Measurements from ENCODE around the gene ZFAND3.
"Not testable (repeated sequence)": the region's sequence is repeated elsewhere in the genome, so short reads cannot be mapped to it uniquely, and the experiment has no call there.

The ZFAND3 gene

DNA sequence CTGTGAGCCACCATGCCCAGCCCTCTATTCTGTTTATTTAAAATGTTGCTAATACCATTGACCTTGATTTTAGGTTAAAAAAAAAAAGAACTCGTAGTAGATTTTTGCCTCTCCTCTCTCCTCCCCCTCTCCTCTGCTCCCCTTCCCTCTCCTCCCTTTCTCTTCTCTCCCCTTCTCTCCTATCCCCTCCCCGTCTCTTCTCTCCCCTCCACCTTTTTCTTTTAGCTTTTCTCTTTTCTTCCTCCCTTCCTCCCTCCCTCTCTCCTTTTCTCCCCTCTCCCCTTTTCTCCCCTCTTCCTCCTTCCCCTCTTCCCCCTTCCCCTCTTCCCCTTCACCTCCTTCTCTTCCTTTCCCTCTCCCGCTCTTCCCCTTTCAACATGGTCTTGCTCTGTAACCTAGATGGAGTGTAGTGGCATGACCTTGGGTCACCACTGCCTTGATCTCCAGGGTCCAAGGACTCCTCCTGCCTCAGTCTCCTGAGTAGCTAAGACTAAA lies 223.8 kb downstream of the ZFAND3 start:
- Histone ChIP-seq H3K27me3 (replicated peaks; ENCODE audit: control insufficient read depth, insufficient read depth, low read length) (no peaks in the 10 kb centered on the region), H3K4me1 (ENCODE audit: control insufficient read depth, insufficient read depth, low read length) (no peaks in the 10 kb centered on the region)

DNA sequence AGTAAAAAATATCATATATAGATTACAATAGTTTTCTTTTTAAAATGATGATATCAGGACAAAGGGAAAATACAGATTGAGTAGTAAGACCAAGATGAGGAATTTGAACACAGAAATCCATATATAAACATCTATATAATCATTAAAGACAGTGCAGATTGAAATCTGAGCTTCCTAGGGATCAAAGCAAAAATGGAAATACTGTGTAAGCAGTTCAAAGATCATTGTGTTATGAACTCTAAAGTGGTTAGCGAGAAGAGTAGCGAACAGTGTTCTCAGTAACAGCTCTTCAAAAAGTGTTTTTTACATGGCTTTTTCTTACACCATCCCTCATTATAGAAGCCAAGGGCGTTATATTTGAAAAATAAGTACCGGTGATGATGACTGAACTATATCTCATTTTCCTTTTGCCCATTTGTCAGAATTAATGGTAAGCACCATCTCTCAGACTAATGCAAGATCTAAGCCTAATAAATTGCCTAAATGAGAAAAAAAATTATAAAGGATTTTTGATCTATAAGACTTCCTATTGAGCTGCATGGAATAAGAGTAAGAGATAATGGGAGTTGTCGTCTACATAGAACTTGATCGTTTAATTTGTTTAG lies 226.3 kb downstream of the ZFAND3 start:
- H3K4me1 ChIP-seq (ENCODE audit: control insufficient read depth, insufficient read depth, low read length): no peaks in the 10 kb centered on the region
- H3K9me3 ChIP-seq (ENCODE audit: control insufficient read depth, low read length): no peaks in the 10 kb centered on the region
- H3K36me3 ChIP-seq (ENCODE audit: control insufficient read depth, insufficient read depth, low read length, severe bottlenecking): no peaks in the 10 kb centered on the region
- no peaks in the 10 kb centered on the region for H3K27me3 ChIP-seq (replicated peaks; ENCODE audit: control insufficient read depth, insufficient read depth, low read length)
- no peak overlapping the region for H3K4me3 ChIP-seq (ENCODE audit: low read length)
- no peak for DNase-seq (ENCODE audit: low read depth)
- H3K9ac ChIP-seq (ENCODE audit: low read length): no peak overlapping the region

More for the DNA sequence above, 223.8 kb downstream of the ZFAND3 start:
- H3K9me3 ChIP-seq (ENCODE audit: control insufficient read depth, low read length): no peaks in the 10 kb centered on the region
- DNase-seq (ENCODE audit: low read depth): no peak
- no peak overlapping the region for H3K9ac ChIP-seq (ENCODE audit: low read length)
- H3K4me3 ChIP-seq (ENCODE audit: low read length): no peak overlapping the region
- no peaks in the 10 kb centered on the region for H3K36me3 ChIP-seq (ENCODE audit: control insufficient read depth, insufficient read depth, low read length, severe bottlenecking)

DNA sequence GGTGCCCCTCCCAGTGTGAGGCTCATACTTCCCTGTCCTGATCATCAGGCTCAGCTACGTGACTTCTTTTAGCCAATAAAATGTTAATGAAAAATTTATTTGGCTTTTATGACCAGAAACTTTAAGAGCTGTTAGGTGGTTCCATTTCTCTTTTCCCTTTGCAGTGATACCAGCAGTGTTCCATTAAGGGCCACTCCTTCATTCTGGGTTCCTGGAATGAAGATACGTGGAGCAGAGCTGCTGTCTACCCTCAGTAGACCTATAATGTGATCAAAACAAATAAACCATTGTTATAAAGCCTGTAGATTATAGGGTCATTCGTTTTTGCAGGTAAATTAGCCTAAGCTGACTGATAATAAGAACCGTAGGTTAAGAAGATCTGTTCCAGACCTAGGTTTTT lies 228.0 kb downstream of the ZFAND3 start:
- DNase-seq (ENCODE audit: low read depth): no peak
- Histone ChIP-seq H3K4me3 (ENCODE audit: low read length) (no peak overlapping the region), H3K9me3 (ENCODE audit: control insufficient read depth, low read length) (no peaks in the 10 kb centered on the region), H3K9ac (ENCODE audit: low read length) (no peak overlapping the region), H3K27me3 (replicated peaks; ENCODE audit: control insufficient read depth, insufficient read depth, low read length) (no peaks in the 10 kb centered on the region), H3K36me3 (ENCODE audit: control insufficient read depth, insufficient read depth, low read length, severe bottlenecking) (no peaks in the 10 kb centered on the region), H3K4me1 (ENCODE audit: control insufficient read depth, insufficient read depth, low read length) (no peaks in the 10 kb centered on the region)

DNA sequence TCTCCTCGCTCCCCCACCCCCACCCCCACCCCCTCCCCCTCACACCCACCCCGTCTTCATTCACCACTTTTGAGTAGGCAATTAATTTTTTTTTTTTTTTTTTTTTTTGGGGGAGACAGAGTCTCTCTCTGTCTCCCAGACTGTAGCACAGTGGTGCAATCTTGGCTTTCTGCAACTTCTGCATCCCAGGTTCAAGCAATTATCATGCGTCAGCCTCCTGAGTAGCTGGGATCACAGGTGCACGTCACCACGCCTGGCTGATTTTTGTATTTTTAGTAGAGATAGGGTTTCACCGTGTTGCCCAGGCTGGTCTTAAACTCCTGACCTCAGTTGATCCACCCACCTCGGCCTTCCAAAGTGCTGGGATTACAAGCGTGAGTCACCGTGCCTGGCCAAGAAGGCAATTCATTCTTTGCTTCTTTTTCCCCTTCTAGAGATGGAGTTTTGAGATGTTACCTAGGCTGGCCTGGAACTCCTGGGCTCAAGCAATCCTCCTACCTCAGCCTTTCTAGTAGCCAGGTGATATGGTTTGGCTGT lies 230.4 kb downstream of the ZFAND3 start:
- not testable (repeated sequence) for H3K27me3 ChIP-seq (replicated peaks; ENCODE audit: control insufficient read depth, insufficient read depth, low read length); H3K9ac ChIP-seq (ENCODE audit: low read length); H3K4me1 ChIP-seq (ENCODE audit: control insufficient read depth, insufficient read depth, low read length); H3K36me3 ChIP-seq (ENCODE audit: control insufficient read depth, insufficient read depth, low read length, severe bottlenecking); H3K4me3 ChIP-seq (ENCODE audit: low read length); H3K9me3 ChIP-seq (ENCODE audit: control insufficient read depth, low read length); DNase-seq (ENCODE audit: low read depth)

DNA sequence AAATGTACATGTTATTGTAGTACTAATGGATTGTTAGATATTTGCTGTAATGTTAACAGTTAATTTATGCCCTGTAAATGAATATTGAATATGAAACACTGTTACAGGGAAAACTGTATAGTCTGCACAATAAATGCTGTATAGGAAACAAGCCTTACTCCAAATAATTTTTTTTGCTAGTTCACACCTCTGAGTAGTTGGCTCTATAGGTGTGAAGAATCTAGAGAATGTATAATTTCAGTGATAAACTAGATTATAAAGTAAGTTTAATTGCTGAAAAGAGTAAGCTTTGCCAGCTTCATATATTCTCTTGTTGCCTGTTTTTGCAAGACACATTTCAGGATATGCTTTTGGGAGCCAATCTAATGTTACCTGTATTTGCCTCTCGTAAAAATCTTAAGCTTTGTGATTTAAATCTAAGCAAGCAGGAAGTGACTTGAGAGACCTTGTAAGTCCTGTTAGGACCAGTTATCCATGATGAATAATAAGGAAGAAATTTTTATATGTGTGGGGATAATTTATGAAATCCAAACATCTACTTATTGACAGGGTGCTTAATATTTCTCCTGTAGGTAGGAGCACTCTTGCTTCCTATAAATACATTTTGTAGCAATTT lies 232.4 kb downstream of the ZFAND3 start:
- Histone ChIP-seq H3K27me3 (replicated peaks; ENCODE audit: control insufficient read depth, insufficient read depth, low read length) (no peaks in the 10 kb centered on the region), H3K4me3 (ENCODE audit: low read length) (no peak overlapping the region), H3K36me3 (ENCODE audit: control insufficient read depth, insufficient read depth, low read length, severe bottlenecking) (no peaks in the 10 kb centered on the region), H3K9me3 (ENCODE audit: control insufficient read depth, low read length) (no peaks in the 10 kb centered on the region), H3K9ac (ENCODE audit: low read length) (no peak overlapping the region), H3K4me1 (ENCODE audit: control insufficient read depth, insufficient read depth, low read length) (no peaks in the 10 kb centered on the region)
- DNase-seq (ENCODE audit: low read depth): no peak

DNA sequence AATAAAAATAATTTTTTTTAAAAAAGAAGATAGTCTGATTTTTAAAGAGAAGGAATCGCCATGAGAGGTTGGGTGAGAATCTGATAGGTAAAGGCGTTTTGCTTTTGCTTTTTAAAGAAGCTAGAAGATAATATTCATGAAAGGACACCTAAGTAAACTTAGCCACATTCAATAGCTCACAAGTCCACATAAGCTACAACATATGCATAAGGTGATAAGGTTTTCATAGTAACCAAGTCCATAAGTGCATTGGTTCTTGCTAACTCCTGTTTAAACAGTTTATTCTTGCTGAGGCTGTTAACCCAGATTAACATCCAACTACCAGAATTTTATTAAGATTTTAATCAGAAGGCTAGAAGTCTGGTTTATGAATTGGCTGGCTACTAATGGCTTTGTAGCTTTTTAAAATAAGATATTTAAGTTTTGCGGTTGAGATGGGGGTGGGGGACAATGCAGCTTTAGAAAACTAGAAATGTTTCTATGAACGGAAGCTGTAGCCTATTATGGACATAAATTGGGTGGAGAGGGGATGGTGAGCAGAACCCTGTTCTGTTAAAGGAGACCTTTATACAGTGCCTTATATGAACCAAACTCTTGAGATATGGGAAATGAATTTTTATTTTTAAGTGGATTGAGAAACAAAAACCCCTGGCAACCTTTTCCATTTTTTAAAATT lies 235.1 kb downstream of the ZFAND3 start:
- Histone ChIP-seq H3K4me3 (ENCODE audit: low read length) (no peak overlapping the region), H3K9me3 (ENCODE audit: control insufficient read depth, low read length) (no peaks in the 10 kb centered on the region), H3K27me3 (replicated peaks; ENCODE audit: control insufficient read depth, insufficient read depth, low read length) (no peaks in the 10 kb centered on the region), H3K9ac (ENCODE audit: low read length) (no peak overlapping the region), H3K4me1 (ENCODE audit: control insufficient read depth, insufficient read depth, low read length) (no peaks in the 10 kb centered on the region), H3K36me3 (ENCODE audit: control insufficient read depth, insufficient read depth, low read length, severe bottlenecking) (no peaks in the 10 kb centered on the region)
- no peak for DNase-seq (ENCODE audit: low read depth)

DNA sequence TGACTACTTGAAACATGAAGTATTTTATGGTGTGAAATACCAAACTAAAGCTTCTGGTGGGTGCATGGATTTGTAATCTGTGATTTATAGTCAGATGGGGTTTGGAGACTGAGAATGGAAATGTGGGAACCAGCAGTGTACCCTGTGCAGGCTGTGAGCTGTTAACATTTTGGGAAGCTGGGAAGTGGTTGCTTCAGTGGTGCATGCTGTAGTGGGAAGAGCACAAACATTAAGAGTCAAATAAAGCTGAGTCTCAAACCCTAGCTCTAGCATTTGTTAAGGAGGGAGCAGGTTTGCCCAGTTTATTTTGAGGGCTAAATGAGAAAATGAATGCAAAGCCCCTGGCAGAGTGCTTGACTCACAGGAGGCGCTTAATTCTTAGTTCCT lies 235.7 kb downstream of the ZFAND3 start:
- DNase-seq (ENCODE audit: low read depth): no peak
- H3K4me3 ChIP-seq (ENCODE audit: low read length): no peak overlapping the region
- no peaks in the 10 kb centered on the region for H3K4me1 ChIP-seq (ENCODE audit: control insufficient read depth, insufficient read depth, low read length)
- H3K36me3 ChIP-seq (ENCODE audit: control insufficient read depth, insufficient read depth, low read length, severe bottlenecking): no peaks in the 10 kb centered on the region
- H3K27me3 ChIP-seq (replicated peaks; ENCODE audit: control insufficient read depth, insufficient read depth, low read length): no peaks in the 10 kb centered on the region
- no peaks in the 10 kb centered on the region for H3K9me3 ChIP-seq (ENCODE audit: control insufficient read depth, low read length)
- H3K9ac ChIP-seq (ENCODE audit: low read length): no peak overlapping the region

DNA sequence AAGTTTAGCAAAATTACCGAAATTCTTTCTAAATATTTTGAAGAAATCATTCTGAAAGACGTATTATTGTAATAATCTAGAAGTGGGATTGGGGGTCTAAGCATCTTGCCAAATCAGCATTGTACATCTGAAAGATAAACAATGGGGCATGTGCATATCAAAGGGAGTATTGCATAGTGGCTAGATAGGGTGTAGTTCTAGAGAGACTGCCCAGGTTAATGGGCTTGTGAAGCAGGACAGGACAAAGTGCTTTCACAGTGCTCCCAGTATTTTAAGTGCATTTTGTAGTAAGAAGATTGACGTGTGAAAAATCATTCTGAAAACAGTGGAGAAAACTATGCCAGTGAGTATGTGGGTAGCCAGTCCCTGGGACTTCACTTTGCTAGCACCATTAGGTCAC lies 236.8 kb downstream of the ZFAND3 start:
- Histone ChIP-seq H3K9me3 (ENCODE audit: control insufficient read depth, low read length) (no peaks in the 10 kb centered on the region), H3K27me3 (replicated peaks; ENCODE audit: control insufficient read depth, insufficient read depth, low read length) (no peaks in the 10 kb centered on the region), H3K9ac (ENCODE audit: low read length) (no peak overlapping the region), H3K36me3 (ENCODE audit: control insufficient read depth, insufficient read depth, low read length, severe bottlenecking) (no peaks in the 10 kb centered on the region), H3K4me3 (ENCODE audit: low read length) (no peak overlapping the region), H3K4me1 (ENCODE audit: control insufficient read depth, insufficient read depth, low read length) (no peaks in the 10 kb centered on the region)
- no peak for DNase-seq (ENCODE audit: low read depth)

DNA sequence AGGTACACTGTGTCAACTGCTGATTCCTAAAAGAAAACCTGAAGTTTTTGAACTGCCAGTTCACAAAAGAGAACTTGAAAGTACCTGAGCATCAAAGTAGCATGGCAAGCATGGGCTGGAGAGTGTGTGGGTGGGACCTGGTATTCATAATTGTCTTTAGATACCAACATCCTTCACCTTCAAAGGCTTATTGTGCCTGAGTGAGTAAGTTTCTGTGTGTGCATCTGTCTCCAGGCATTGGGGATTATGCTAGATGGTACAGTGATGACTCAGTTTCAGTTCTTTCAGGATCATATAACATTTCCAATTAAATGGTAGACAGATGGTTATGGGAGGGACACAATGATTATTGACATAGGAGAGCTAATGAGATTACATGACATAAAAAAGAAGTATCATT lies 238.5 kb downstream of the ZFAND3 start:
- peak; percentile 63 for DNase-seq (ENCODE audit: low read depth)
- Histone ChIP-seq H3K4me3 (ENCODE audit: low read length) (no peak overlapping the region), H3K9ac (ENCODE audit: low read length) (no peak overlapping the region), H3K4me1 (ENCODE audit: control insufficient read depth, insufficient read depth, low read length) (no peaks in the 10 kb centered on the region), H3K9me3 (ENCODE audit: control insufficient read depth, low read length) (no peaks in the 10 kb centered on the region), H3K36me3 (ENCODE audit: control insufficient read depth, insufficient read depth, low read length, severe bottlenecking) (peaks cover 15% of the 10 kb centered on the region), H3K27me3 (replicated peaks; ENCODE audit: control insufficient read depth, insufficient read depth, low read length) (no peaks in the 10 kb centered on the region)

DNA sequence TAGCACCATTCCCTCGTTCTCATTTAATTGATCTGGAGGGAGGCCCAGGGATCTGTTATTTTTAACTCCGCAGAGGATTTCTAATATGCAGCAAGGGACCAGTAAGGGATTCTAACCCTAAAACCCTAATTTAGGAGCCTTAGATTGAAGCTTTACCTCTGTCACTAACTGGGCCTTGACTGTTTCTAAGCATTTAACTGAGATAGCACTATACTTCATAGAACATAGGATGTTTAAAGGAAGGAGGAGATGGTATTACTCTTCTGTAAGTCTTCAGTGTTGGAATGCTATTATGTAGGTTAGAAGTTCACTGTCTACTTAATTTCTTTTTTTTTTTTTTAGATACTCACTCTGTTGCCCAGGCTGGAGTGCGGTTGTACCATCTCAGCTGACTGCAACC lies 242.5 kb downstream of the ZFAND3 start:
- H3K4me3 ChIP-seq (ENCODE audit: low read length): no peak overlapping the region
- no peaks in the 10 kb centered on the region for H3K9me3 ChIP-seq (ENCODE audit: control insufficient read depth, low read length)
- H3K4me1 ChIP-seq (ENCODE audit: control insufficient read depth, insufficient read depth, low read length): peaks cover 8% of the 10 kb centered on the region
- no peak overlapping the region for H3K9ac ChIP-seq (ENCODE audit: low read length)
- H3K36me3 ChIP-seq (ENCODE audit: control insufficient read depth, insufficient read depth, low read length, severe bottlenecking): peaks cover 40% of the 10 kb centered on the region
- no peak for DNase-seq (ENCODE audit: low read depth)
- no peaks in the 10 kb centered on the region for H3K27me3 ChIP-seq (replicated peaks; ENCODE audit: control insufficient read depth, insufficient read depth, low read length)

DNA sequence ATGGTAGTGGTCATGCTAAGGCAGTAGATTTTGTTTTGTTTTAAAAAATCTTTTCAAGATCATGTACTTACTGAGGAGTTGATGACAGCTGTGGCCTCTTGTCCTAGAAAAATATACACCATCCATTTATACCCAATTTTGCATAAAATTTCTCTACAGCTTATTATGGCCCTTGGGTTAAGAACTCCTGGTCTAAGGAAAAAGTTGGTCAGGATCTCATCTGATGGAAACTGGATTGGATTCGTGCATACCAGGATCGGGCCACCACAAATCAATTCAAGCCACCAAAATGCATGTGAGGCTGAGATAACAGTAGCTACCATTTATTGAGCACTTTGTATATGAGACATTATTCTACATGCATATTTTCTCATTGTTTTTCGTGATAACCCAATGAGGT lies 244.4 kb downstream of the ZFAND3 start:
- Histone ChIP-seq H3K4me3 (ENCODE audit: low read length) (no peak overlapping the region), H3K4me1 (ENCODE audit: control insufficient read depth, insufficient read depth, low read length) (peaks cover 10% of the 10 kb centered on the region), H3K36me3 (ENCODE audit: control insufficient read depth, insufficient read depth, low read length, severe bottlenecking) (peaks cover 40% of the 10 kb centered on the region), H3K9me3 (ENCODE audit: control insufficient read depth, low read length) (no peaks in the 10 kb centered on the region), H3K9ac (ENCODE audit: low read length) (no peak overlapping the region), H3K27me3 (replicated peaks; ENCODE audit: control insufficient read depth, insufficient read depth, low read length) (no peaks in the 10 kb centered on the region)
- DNase-seq (ENCODE audit: low read depth): no peak

Measured in adipocyte (in vitro differentiated cells).